HG03565 (cell line): Measurements from ENCODE around the gene SFXN4.
A peak's percentile ranks its signal among the peaks of the same experiment; 100 is the strongest.
"Not testable (repeated sequence)": the region's sequence is repeated elsewhere in the genome, so short reads cannot be mapped to it uniquely, and the experiment has no call there.

Source experiments
- ATAC-seq: cut with Tn5 transposase; IDR thresholded peaks from one replicate; pipeline ENCODE4 v1.9.1; 2021; ENCODE audit warnings: mild to moderate bottlenecking, moderate library complexity; ENCODE audit not compliant: unreplicated experiment

SFXN4 gene

DNA sequence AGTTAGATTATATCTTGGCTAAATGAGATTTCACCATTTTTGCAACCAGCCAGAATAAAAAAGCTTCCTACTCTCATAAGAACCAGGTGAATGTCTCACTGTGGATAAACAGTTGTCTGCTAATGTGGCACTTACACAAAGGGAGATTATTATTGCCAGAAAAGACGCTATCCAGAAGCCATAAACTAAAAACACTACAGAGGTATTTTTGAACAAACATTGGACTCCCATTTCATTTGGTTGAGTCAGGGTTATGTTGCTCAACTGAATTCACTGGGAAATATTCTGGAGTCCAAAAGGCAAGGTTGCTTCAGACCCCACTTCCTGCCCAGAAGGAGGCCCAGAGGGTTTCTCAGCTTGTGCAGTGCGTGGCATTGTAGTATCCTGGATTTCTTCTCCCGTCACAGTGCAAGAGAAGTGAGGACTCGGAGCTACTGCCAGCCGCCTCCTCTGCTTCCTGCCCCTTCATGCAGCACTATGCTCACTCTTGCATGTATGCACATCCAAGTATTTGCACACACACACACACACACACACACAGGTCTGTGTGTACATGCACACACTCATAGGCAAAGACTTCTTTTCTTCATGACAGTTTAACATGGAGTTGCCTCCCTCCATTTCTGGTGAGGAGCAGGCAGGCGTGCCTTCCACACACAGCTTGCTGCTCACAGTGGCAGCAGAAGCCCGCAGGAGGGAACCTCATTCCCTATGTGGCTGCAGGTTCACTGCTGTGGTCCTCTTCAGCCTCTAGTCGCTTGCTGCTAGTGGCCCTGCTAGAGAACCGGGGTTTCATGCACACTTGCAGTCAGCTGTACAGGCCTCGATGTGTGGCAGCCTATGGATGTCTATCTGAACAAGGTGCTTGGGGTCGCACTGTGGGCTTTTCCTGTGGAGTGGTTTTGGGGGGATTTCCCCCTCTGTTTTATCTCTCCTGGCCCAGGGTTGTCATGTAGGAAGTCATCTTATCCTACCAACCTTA is 51.5 kb downstream of the SFXN4 start:
- no peak for ATAC-seq

DNA sequence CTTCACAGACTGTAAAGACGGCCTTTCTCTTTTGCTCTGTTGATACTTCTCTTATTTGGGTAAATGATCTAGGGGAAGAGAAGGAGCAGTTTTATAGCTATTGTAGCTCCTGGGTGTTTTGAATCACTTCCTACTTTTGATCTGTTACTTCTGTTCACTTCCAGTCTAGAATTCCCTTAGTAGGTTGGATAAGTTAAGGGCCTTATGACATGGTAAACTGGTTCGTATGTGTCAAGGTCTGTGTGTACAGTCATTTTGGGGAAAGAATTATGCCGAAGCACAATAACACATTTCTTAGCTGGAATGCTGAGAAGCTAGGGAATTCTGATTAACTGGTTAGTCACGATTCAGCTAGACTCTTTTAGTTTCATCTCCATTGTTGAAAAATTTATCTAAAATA is 53.5 kb downstream of the SFXN4 start:
- no peak for ATAC-seq

DNA sequence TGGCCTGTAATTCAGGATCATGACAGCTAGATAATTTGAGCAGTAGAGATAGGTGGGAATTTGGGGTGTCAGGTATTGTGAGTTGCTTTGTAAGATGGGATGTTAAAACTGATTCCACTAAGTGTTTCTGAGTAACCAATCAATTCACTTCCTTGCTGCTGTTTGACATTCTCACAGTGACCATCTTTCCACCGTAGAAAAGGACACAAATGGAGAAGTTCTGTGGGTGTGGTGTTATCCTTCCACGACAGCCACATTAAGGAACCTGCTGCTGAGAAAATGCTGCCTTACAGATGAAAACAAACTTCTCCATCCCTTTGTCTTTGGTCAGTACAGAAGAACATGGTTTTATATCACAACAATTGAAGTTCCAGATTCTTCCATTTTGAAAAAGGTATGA is 57.7 kb downstream of the SFXN4 start:
- ATAC-seq: not testable (repeated sequence)

DNA sequence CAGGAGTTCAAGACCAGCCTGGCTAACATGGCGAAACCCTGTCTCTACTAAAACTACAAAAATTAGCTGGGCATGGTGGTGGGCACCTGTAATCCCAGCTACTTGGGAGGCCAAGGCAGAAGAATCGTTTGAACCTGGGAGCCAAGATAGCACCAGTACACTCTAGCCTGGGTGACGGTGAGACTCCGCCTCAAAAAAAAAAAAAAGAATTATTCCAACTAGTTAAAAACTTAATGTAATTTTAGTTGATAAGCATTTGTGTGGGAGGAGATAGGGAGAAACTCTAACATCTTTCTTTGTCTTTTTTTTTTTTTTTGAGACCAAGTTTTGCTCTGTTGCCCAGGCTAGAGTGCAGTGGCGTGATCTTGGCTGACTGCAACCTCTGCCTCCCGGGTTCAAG is 58.4 kb downstream of the SFXN4 start:
- not testable (repeated sequence) for ATAC-seq

DNA sequence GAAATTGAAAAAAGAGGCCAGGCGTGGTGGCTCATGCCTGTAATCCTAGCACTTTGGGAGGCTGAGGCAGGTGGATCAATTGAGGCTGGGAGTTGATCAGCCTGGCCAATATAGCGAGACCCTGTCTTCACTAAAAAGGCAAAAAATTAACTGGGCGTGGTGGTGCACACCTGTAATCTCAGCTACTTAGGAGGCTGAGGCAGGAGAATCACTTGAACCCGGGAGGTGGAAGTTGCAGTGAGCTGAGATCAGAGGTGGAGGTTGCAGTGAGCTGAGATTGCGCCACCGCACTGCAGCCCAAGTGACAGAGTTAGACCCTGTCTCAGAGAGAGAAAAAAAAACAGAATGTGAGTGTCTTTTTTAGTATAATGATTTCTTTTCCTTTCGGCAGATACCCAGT is 59.6 kb downstream of the SFXN4 start:
- not testable (repeated sequence) for ATAC-seq

DNA sequence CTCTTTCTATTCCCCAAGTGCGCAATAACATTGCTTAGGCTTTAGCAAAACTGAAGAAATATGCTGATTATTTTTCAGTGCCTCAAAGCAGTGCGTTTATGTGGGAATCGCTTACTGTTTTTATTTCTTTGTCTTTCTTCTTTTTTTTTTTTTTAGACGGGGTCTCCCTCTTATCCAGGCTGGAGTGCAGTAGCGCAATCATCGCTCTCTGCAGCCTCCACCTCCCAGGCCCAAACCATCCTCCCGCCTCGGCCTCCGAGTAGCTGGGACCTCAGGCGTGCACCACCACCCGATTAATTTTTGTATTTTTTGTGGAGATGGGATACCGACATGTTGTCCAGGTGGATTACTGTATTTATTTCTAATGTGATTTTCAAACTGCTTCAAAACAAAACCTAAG is 60.4 kb downstream of the SFXN4 start:
- no peak for ATAC-seq

DNA sequence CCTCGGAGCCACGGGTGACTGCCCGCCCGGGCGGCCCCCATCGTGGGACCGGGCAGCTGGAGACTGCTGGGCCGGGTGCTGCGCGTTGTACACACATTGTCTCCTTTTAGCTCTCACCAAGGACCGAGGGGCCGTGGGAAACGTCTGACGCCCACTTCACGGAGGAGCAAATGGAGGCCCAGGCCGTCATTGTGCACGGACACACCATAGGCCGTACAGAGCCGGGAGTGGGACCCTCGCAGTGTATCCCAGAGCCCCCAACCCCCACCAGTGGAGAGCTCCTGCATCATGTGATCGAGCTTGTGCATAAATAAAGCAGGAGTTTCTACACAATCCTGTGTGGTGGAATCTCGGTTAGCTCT is 60.9 kb downstream of the SFXN4 start:
- ATAC-seq: no peak

DNA sequence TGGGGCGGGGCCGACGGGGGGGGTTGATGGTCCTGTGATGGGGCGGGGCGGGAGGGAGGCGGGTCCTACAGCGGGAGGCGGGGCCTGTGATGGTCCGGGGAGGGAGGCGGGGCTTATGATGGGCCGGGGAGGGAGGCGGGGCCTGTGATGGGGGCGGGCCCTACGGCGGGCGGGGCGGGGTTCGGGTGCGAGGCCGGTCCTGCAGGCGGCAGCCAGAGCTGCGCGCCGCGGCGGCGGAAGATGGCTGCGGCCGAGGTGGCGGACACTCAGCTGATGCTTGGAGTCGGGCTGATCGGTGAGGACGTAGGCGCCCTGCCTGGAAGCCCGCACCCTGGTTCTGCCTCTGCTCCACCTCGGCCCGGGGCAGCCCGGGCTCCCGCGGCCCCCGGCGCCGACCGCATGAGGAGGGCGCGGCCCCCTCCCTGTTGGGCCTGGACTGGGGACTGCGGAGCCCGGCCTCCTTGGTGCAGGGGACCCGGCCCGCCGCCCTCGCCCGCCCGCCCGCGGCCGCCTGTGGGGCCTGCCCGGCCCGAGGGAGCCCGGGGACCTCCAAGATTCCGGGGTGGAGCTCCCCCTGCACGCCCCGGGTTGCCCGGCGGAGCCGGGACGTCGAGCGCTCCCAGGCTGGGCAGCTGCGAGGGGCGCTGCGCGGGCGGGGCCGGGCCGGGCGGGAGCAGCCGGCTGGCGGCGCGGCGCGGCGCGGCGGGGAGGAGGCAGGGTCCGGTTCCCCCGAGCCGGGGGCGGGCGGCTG is 61.4 kb downstream of the SFXN4 start, which contains the start of gene DENND10:
DENND10 (plus strand) TSS at position 211 of the 751 bp plus-strand sequence; CDS start at position 241, 30 bp downstream.
- ATAC-seq: peak; percentile 66

DNA sequence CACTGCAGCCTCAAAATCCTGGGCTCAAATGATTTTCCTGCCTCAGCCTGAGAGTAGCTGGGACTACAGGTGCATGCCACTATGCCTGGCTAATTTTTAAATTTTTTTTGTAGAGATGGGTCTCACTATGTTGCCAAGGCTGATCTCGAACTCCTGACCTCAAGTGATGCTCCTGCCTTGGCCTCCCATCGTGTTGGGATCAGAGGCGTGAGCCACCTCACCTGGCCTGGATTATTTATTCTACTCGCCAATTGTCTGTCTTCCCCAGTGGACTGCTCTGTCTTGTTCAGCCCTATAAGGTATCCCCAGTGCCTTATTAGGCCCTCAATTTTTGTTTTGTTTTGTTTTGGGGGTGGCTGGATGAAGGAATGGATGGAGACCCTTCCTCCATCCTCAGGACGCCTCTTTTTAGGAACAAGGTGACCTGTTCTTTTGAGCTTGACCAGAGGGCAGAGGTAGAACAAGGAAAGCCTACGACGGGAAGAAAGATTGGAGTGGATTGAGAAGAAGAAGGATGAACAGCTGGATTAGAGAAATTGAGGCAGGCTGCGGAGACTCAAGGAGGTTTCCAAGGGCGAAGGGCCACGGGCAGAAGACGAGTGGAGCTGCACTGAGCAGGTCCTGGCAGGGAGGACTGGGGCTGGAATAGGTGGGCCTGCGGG is 62.1 kb downstream of the SFXN4 start:
- ATAC-seq: peak; percentile 11

DNA sequence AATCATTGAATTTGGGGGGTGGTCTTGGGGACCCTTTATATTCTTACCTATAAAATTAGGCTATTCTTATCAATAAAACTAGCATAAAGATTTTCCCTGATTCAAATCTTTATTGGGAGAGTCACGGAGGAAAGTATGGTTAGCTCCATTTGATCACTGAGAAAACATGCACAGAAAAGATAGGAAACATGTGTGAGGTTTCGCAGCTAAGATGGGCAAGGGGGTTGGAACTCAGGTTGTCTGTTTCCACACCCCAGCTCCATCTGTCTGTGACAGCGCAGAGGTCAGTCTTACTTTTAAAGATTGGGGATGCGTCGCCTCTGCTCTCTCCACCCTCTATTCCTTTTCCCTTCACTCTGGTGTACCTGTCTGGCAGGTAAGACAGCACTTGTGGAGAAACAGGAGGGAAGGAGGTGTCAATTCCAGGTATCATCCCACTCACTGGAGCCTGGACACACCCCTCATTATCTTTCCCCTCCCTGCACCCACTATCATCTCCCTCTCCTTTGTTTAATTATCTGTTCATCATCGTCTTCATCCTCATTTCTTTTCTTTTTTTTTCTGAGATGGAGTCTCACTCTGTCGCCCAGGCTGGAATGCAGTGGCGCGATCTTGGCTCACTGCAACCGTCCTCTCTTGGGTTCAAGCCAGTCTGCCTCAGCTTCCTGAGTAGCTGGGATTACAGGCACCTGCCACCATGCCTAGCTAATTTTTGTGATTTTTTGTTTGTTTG is 64.0 kb downstream of the SFXN4 start:
- no peak for ATAC-seq

DNA sequence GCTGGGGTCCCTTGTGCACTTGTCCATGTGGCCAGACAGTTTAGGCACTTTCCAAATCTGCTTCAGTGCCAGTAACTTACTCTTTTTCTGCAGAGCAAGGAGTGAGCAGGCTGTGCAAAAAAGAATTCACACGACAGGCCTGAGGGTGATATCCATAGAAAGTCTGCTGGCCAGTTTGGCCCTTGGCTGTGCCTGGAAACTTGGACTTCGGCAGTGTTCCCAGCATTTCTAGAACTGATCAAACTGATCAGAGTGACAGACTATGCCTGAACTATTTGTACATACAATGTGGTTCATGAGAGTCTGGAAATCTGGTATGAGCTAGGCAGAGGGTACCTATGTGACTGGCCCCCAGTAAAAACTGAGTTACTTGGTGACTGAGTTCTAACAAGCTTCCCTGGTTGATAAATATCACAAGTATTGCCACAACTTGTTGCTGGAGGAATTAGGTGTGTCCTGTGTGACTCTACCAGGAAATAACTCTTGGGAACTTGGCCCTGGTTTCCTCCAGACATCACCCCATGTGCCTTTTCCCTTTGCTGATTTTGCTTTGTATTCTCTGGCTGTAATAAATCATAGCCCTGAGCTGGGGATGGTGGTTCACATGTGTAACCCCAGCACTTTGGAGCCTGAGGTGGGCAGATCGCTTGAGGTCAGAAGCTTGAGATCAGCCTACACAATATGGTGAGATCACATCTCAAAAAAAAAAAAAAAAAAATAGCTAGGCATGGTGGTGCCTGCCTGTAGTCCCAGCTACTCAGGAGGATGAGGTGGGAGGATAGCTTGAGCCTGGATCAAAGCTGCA is 64.9 kb downstream of the SFXN4 start:
- ATAC-seq: no peak

DNA sequence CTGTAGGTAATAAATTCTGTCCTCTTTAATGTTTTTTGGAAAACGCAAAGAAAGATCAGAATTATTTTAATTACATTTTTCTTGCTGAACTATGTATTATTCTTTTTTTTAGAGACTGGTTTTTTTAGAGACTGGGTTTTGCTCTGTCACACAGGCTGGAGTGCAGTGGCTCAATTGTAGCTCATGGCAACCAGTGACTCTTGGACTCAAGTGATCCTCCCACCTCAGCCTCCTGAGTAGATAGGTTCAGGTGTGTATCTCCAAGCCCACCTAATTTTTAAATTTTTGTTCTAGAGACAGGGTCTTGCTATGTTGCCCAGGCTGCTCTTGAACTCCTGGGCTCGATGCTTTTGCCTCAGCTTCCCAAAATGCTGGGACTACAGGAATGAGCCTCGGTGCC is 66.9 kb downstream of the SFXN4 start:
- ATAC-seq: no peak

DNA sequence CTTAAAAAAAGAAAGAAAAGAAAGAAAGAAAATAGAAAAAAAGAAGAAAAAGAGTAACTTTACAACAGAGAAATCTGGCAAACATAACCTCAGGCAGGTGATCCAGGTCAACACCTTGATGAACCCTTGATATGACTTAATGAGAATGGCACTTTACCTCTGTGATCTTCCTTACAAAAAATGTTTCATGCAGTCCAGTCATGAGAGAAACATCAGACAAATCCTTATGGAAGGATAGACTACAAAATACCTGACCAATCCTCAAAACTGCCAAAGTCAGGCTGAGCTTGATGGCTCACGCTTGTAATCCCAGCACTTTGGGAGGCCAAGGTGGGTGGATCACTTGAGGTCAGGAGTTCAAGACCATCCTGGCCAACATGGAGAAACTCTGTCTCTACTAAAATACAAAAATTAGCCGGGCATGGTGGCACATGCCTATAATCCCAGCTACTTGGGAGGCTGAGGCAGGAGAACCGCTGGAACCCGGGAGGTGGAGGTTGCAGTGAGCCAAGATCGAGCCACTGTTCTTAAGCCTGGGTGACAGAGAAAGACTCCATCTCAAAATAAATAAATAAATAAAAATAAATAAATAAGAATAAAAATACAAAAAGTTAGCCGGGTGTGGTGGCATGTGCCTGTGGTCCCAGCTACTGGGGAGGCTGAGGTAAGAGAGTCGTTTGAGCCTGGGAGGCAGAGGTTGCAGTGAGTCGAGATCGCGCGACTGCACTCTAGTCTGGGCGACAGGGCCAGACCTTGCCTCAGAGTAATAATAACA is 68.7 kb downstream of the SFXN4 start:
- ATAC-seq: not testable (repeated sequence)

DNA sequence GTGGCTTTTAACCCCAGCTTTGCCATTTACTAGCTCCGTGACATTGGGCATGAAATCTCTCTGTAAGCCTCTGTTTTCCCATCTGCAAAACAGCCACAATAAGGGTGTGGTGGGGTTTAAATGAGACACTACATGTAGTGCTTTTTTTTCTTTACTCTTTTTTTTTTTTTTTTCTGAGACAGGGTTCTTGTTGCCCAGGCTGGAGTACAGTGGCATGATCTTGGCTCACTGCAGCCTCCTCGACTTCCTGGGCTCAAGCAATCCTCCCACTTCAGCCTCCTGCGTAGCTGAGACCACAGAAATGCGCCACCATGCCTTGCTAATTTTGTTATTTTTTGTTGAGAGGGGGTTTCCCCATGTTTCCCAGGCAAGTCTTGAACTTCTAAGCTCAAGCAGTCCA is 69.9 kb downstream of the SFXN4 start:
- no peak for ATAC-seq

DNA sequence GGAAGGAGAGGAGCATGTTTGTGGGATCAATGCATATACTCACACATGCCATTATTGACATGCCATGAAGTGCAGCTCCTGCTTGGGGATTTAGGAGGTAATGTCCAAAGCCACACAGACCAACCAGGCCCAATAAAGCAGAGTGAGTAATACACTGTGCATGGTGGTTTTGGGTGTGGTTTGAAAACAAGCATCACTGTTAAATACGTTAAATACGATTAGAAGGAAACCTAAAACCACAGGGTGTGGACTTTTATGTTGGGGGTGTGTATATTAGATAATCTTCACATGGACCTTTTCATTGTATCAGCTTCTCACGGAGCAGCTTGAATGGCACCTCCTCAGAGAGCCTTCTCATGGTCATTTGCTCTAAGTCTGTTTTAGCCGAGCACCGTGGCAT is 74.5 kb downstream of the SFXN4 start:
- ATAC-seq: no peak
